ENCODE measurements around the gene SCGB3A1. TPM values are rescaled to one million over a fixed set of nuclear protein-coding genes. Genes with fewer than 3 reads are reported as not detected.

The SCGB3A1 gene
- total RNA-seq, 6 experiments from 2014 or later: not detected

- Mint-ChIP-seq H3K9me3 (peaks cover 27% of the 10 kb centered on the region), H3K36me3 (ENCODE audit: low read depth) (no peaks in the 10 kb centered on the region; the same call in 1 of the 2 replicates), H3K27me3 (ENCODE audit: insufficient read depth) (peaks cover 3% of the 10 kb centered on the region), H3K4me1 (ENCODE audit: low read depth) (no peaks in the 10 kb centered on the region; the same call in 1 of the 2 replicates), H3K27ac (no peak overlapping the region), H3K4me3 (no peak overlapping the region)
- TF ChIP-seq, protein P1, sequence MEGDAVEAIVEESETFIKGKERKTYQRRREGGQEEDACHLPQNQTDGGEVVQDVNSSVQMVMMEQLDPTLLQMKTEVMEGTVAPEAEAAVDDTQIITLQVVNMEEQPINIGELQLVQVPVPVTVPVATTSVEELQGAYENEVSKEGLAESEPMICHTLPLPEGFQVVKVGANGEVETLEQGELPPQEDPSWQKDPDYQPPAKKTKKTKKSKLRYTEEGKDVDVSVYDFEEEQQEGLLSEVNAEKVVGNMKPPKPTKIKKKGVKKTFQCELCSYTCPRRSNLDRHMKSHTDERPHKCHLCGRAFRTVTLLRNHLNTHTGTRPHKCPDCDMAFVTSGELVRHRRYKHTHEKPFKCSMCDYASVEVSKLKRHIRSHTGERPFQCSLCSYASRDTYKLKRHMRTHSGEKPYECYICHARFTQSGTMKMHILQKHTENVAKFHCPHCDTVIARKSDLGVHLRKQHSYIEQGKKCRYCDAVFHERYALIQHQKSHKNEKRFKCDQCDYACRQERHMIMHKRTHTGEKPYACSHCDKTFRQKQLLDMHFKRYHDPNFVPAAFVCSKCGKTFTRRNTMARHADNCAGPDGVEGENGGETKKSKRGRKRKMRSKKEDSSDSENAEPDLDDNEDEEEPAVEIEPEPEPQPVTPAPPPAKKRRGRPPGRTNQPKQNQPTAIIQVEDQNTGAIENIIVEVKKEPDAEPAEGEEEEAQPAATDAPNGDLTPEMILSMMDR (IDR thresholded peaks at IDR 0.05): no peak
- no peak for DNase-seq
Measured at GRCh38 chr5:180637962-180638680, 46.8 kb upstream of the SCGB3A1 start.

DNA sequence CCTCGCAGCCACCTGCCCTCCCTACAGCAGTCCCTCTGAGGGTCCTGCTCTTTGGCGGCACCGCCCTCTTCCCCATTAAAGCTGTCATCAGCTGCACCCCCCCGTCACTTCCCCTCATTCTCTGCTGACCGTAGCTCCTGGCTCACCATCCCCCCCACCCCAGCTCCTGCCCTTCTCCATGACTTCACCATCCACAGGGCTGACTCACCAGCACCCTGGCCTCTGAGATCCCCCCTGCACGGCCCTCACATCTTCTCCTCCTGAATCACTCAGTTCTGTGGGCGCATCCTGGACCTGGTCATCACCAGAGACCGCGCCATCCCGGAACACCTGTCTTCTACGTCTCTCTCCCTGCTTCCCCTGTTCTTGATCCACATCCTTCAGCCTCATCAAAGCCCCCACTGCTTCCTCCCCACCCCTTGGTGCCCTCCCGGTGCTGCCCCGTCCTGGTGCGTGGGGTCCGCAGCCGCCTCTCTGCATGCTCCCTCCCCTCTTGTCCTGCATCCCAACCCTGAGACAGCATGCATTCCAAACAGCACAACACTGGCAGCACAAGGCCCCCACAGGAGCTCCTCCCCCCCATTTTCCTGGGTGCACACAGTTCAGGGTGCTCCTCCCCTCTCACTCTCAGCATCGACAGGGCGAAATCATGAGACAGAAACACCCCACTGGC is 45.2 kb upstream of the SCGB3A1 start:
- Mint-ChIP-seq H3K4me3 (no peak overlapping the region), H3K27ac (no peak overlapping the region), H3K4me1 (ENCODE audit: low read depth) (no peaks in the 10 kb centered on the region; the same call in 1 of the 2 replicates), H3K36me3 (ENCODE audit: low read depth) (no peaks in the 10 kb centered on the region; the same call in 1 of the 2 replicates), H3K9me3 (peaks cover 29% of the 10 kb centered on the region), H3K27me3 (ENCODE audit: insufficient read depth) (peaks cover 3% of the 10 kb centered on the region)
- TF ChIP-seq, protein P1 (IDR thresholded peaks at IDR 0.05): no peak
- no peak for DNase-seq

- Mint-ChIP-seq H3K4me3 (no peak overlapping the region), H3K27me3 (ENCODE audit: insufficient read depth) (peaks cover 3% of the 10 kb centered on the region), H3K9me3 (peaks cover 29% of the 10 kb centered on the region), H3K36me3 (ENCODE audit: low read depth) (no peaks in the 10 kb centered on the region; the same call in 1 of the 2 replicates), H3K27ac (no peak overlapping the region), H3K4me1 (ENCODE audit: low read depth) (no peaks in the 10 kb centered on the region; the same call in 1 of the 2 replicates)
- TF ChIP-seq, protein P1 (IDR thresholded peaks at IDR 0.05): no peak
- no peak for DNase-seq
Measured at GRCh38 chr5:180636016-180636402, 44.7 kb upstream of the SCGB3A1 start.

GRCh38 chr5:180633283-180634177 is 42.2 kb upstream of the SCGB3A1 start:
- peaks cover 1% of the 10 kb centered on the region for H3K27me3 Mint-ChIP-seq (ENCODE audit: insufficient read depth)
- peaks cover 21% of the 10 kb centered on the region for H3K9me3 Mint-ChIP-seq
- no peaks in the 10 kb centered on the region; the same call in 1 of the 2 replicates for H3K4me1 Mint-ChIP-seq (ENCODE audit: low read depth)
- H3K36me3 Mint-ChIP-seq (ENCODE audit: low read depth): no peaks in the 10 kb centered on the region; the same call in 1 of the 2 replicates
- no peak for DNase-seq
- no peak overlapping the region for H3K27ac Mint-ChIP-seq
- H3K4me3 Mint-ChIP-seq: no peak overlapping the region
- TF ChIP-seq, protein P1 (IDR thresholded peaks at IDR 0.05): no peak

DNA sequence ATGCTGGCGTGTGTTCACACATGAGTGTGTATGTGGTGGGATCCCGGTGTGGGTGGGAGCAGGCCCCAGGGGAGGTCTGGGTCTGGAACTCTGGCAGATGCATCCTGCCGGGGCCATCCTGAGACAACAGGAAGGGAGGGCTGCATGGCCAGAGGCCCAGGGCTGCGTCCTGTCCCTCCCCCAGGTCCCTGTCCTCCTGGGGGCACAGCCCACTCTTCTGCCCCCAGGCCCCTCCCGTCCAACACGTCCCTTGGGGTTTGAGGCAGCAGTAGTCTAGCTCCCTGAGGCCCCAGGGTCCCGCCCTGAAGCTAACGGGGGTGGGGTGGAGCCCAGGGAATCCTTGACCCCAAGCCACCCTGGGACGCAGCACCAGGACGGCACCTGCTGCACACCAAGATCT is 41.5 kb upstream of the SCGB3A1 start:
- DNase-seq: no peak
- no peak overlapping the region for H3K27ac Mint-ChIP-seq
- H3K36me3 Mint-ChIP-seq (ENCODE audit: low read depth): no peaks in the 10 kb centered on the region; the same call in 1 of the 2 replicates
- H3K27me3 Mint-ChIP-seq (ENCODE audit: insufficient read depth): peaks cover 1% of the 10 kb centered on the region
- TF ChIP-seq, protein P1 (IDR thresholded peaks at IDR 0.05): no peak
- H3K4me3 Mint-ChIP-seq: no peak overlapping the region
- H3K4me1 Mint-ChIP-seq (ENCODE audit: low read depth): no peaks in the 10 kb centered on the region; the same call in 1 of the 2 replicates
- peaks cover 18% of the 10 kb centered on the region for H3K9me3 Mint-ChIP-seq

All from HFFc6 (cell line).